GM21528 (cell line): ENCODE measurements around the gene ABR.
"Not testable (repeated sequence)": the region's sequence is repeated elsewhere in the genome, so short reads cannot be mapped to it uniquely, and the experiment has no call there.

Experiments
- ATAC-seq: cut with Tn5 transposase; IDR thresholded peaks from one replicate; pipeline ENCODE4 v1.9.1; 2021; ENCODE audit warnings: mild to moderate bottlenecking, moderate library complexity; ENCODE audit not compliant: unreplicated experiment, low FRiP score

ABR gene

GRCh38 chr17:1174263-1174880, 5.4 kb downstream of the ABR start:
- ATAC-seq: no peak

GRCh38 chr17:1173432-1174262, 6.1 kb downstream of the ABR start:
- ATAC-seq: no peak

GRCh38 chr17:1171953-1172352, 7.8 kb downstream of the ABR start:
- no peak for ATAC-seq

GRCh38 chr17:1170739-1171138, 9.0 kb downstream of the ABR start:
- ATAC-seq: no peak

- no peak for ATAC-seq
These were observed 9.9 kb downstream of the ABR start for GRCh38 chr17:1169929-1170312.

DNA sequence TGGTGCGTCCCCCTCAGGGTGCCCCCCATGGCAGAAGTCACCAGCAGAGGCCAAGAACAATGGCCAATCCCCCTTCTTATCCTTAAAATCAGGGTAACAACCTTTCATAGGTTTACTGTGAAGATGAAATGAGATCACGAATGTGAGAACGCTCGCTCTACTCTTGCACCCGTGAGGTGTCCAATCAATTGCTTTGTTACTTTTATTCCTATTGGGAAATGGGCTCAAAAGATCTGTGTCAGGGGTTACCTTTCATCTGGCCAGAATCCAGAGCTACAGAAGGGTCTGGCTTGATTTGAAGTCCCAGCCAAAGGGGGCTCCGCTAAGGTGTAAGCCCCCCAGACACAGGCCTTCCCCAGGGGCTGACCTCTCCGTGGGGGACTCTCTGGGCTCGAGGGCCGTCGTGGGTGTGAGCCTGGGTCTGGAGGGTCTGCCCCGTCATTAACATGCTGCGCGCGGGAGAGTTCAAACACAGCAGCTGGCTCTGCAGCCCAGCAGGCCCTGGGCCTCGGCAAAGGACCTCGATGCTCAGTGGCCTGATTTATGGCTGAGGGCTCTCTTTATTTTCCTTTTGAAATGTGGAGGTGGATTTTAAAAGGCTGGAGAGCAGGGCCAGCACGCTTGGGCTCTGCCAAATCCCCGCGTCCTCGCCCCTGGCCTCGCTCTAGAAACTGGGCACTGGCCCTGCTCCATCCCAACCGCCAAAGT, 10.4 kb downstream of the ABR start:
- ATAC-seq: no peak

DNA sequence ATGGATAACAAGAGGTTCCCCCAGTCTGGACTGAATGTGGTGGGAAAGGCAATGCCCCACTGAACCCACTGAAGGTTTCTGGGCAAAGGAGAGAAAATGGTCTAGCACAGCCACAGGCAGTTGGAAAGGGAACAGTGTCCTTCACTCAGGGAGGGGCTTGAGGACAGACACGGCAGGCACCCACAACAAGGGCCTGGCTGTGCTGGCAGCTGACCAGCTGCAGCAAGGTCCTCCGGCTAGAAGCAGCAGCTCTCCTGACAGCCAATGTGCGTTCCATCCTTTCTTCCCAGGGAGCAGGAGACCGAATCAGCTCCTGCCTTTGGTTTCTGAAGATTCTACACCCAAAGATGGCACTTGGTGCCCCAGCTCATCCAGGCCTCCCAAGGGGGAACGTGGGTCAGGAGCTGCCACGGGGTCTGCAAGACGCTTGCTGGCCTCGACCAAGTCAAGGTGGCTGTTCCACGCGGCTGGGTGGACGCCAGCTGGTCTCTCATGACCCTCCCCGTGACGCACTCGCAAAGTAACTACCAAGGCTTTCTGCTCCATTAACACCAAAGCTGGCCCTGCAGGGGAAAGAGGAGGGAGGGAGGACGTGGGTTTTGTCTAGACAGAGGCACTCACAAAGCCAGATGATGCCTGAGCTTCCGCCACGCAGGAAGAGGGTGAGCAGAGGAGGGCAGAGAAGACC, 11.1 kb downstream of the ABR start:
- ATAC-seq: no peak

GRCh38 chr17:1166276-1166675, 13.5 kb downstream of the ABR start:
- no peak for ATAC-seq

DNA sequence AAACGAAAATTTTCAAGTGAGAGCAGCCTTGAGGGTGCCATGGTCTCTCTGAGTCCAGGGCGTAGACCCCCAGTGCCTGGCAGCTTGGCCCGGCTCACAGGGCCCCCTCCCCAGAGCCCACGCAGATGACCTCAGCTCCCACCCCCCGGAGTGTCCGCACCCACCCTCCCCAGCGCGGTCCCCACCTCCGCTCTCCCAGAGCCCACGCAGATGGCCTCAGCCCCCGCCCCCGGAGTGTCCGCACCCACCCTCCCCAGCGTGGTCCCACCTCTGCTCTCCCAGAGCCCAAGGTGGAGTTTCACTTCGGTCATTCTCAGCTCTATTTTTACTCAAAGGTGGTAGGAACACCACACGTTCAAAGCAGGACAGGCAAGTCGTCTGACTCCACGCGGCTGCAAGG, 13.9 kb downstream of the ABR start:
- ATAC-seq: no peak

DNA sequence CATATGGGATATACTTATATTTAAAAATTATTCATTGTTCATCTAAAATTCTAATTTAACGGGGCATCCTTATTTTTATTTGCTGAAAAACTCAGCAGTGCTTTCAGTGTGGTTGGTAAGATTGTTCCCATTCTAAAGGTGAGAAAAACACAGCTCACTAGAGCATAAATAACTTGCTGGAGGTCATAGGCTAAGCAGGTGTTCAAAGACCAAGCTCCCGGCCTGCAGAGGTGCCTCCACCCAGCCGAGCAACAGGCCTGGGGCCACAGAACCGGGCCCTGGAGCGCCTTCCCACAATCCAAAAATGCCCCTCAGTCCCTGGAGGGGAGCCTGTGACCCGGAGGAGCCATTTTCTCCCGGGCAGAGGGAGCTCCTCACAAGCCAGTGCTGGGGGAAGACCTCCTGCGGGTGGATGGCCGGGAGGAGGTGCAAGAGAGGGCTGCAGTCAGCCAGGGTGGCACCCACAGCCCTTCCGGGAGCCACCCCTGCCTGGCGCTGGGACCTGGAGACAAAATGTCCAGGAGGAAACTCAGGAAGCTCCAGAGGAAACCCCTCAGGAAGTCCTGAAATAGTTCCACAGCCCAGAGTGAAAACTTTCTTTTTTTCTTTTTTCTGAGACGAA, 14.7 kb downstream of the ABR start:
- no peak for ATAC-seq

- ATAC-seq: no peak
These were observed 17.5 kb downstream of the ABR start for GRCh38 chr17:1162116-1162855.

DNA sequence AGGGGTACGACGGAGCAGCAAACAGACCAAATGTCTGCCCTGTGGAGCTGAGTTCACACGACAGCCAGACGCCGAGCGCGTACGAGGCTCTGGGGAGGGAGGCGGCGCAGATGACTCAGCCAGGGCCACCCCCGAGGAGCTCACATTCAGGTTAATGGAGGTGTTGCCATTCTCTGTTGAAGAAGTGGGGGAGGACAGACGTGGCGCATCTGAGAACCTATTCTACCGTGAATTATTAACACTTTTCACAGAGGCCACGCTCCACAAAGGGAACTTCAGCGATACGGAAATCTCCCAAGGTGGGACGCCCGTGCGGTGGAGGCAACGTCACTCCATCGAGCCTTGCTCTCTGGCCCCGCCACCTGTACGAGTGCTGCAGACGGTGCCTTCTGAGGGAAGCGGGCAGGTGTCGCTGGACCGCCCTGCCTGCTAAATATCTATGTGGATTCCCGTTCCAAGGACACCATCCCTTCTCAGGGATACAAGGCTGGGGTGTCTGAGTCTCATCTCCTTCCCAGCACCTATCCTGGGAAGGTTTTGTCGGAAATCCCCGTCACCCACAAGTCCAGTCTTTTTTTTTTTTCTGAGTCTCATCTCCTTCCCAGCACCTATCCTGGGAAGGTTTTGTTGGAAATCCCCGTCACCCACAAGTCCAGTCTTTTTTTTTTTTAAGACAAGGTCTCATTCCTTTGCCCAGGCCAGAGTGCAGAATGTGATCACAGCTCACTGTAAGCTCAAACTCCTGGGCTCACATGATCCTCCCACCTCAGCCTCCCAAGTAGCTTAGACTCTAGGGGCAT, 19.0 kb downstream of the ABR start:
- no peak for ATAC-seq

- no peak for ATAC-seq
These were observed 20.2 kb downstream of the ABR start for GRCh38 chr17:1159431-1160180.

DNA sequence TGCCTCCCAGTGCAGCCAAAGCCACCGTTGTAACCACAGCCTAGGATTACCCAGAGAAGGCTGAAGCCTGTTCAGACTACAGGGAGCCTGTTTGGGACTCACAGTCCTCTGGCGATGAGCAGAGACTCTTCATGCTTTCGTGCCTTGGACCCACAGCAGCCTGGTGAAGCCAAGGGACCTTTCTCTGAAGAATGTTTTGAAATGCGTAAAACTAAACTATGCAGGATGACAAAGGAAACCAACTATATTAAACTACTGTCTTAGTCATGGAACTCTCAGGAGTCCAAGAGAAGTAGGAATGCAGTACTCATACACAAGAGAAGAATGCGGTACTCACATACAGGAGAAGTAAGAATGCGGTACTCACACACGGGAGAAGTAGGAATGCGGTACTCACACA, 20.9 kb downstream of the ABR start:
- no peak for ATAC-seq

DNA sequence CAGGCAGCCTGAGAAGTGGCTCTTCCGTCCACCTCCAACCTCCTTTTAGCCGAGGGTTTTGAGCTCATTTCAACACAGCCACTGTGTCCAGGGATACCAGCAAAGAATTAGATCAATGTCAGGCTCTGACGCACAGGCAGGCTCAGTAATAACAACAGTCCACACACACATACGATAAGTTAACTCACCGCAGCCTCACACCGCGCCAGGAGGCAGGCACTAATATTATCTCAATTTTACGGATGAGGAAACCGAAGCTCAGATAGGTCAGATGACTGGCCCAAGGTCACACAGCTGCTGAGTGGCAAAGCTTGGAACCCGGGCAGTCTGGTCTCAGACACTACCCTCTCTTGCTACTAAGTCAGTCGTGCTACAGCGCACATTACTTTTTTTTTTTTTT, 22.9 kb downstream of the ABR start:
- no peak for ATAC-seq

- ATAC-seq: no peak
These were observed 25.1 kb downstream of the ABR start for GRCh38 chr17:1154704-1155103.

GRCh38 chr17:1153795-1154546, 25.8 kb downstream of the ABR start:
- ATAC-seq: no peak

GRCh38 chr17:1152582-1152981, 27.2 kb downstream of the ABR start:
- not testable (repeated sequence) for ATAC-seq
